ENCODE results near the gene COL25A1.

DNA sequence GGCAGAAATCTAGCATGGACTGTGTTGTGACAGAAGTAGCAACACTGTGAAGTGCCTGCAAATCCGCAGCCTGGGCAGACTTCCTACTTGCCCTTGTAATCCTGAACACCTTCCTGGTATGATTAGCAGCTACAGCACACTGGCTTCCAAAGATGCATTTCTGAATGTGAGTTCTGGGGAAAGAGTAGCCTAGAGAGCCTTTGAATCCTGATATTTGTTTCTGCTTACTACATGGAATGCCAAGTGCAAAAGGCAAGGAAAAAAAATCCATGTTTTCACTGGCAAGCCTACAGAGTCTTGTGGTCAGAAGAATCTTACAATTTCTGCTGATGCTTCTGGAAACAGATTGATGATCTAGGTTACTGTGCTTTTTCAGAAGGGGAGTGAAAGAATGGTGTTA is 223.7 kb downstream of the COL25A1 start:
- TF ChIP-seq, protein P1, sequence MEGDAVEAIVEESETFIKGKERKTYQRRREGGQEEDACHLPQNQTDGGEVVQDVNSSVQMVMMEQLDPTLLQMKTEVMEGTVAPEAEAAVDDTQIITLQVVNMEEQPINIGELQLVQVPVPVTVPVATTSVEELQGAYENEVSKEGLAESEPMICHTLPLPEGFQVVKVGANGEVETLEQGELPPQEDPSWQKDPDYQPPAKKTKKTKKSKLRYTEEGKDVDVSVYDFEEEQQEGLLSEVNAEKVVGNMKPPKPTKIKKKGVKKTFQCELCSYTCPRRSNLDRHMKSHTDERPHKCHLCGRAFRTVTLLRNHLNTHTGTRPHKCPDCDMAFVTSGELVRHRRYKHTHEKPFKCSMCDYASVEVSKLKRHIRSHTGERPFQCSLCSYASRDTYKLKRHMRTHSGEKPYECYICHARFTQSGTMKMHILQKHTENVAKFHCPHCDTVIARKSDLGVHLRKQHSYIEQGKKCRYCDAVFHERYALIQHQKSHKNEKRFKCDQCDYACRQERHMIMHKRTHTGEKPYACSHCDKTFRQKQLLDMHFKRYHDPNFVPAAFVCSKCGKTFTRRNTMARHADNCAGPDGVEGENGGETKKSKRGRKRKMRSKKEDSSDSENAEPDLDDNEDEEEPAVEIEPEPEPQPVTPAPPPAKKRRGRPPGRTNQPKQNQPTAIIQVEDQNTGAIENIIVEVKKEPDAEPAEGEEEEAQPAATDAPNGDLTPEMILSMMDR (IDR thresholded peaks at IDR 0.05), result no peak
- TF ChIP-seq EP300 (IDR thresholded peaks at IDR 0.05), result no peak
- no peak for TF ChIP-seq POLR2A (IDR thresholded peaks at IDR 0.05)

All from upper lobe of left lung (tissue), 4 donors.